GM21528 (cell line): ENCODE measurements around the gene CADPS2.
"Not testable (repeated sequence)": the region's sequence is repeated elsewhere in the genome, so short reads cannot be mapped to it uniquely, and the experiment has no call there.

Experiments used
- ATAC-seq: cut with Tn5 transposase; IDR thresholded peaks from one replicate; pipeline ENCODE4 v1.9.1; 2021; ENCODE audit warnings: mild to moderate bottlenecking, moderate library complexity; ENCODE audit not compliant: unreplicated experiment, low FRiP score

The CADPS2 gene

DNA sequence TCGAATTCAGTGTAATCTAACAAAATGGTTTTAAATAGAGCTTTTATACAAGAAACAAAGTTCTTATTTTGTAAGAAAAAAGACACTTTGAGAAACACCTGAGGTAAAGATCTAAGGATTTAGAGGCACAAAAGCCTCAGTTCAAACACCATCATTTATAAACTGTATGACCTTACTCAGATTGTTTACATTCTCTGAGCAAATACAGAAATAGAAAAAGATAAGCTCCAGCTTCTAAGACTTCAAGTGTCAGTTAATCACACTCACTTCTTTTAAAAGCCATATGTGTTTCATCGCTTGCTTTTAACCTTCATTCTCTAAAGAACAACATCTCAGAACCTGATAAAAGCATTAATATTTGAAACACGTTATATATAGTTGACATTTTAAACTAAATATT lies 27.9 kb downstream of the CADPS2 start:
- no peak for ATAC-seq

DNA sequence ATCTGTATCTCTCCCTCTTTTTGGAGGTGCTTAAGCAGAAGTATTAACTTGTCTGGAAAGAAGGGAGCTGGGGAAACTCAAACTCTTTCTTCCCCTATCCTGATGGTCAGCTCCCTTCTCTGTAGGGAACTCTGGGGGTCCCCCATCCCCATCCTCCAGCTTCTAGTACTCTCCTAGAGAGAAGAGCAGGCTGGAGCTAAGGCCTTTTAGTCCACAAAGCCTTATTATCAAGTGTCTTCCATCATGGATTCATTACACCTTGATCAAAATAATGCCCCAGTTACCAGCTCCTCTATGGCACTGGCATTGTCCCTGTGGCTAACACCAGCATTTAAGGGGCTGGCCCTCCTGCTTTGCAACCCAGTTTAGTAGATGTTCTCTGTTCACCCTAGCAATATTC lies 35.7 kb downstream of the CADPS2 start:
- ATAC-seq = no peak

DNA sequence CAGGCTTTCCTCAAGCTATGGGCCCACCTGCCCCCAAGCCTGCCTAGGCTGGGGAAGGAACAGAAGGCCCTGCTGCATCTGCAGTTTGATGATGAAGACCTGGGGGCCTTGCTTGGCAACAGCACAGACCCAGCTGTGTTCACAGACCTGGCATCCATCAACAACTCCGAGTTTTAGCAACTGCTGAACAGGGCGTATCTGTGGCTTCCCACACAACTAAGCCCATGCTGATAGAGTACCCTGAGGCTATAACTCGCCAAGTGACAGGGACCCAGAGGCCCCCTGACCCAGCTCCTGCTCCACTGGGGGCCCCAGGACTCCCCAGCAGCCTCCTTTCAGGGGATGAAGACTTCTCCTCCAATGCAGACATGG lies 36.3 kb downstream of the CADPS2 start:
- ATAC-seq = no peak

DNA sequence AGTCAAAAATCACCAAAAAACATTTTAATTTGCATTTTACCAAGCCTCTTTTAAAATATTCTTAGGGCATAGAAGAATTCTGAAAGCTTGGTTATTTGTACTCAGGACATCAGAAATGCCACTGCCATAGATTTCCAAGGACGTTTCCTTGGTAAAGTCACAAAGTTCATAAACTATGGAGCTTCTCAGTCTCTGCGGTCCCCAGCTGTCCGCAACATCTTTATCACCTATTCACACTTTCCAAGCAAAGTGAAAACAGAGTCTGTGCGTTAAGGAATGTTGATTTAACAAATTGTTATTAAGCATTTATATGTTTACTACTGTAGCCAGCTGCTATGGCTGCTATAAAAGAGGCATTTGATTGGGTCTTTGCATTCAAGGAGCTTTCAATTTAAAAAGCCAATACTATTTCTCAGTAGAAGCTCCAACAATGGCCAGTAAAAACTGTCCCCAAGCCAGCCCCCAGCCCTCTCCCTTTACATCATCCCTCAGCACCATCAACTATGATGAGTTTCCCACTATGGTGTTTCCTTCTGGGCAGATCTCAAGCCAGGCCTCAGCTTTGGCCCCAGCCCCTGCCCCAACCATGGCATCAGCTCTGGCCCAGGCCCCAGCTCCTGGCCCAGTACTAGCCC lies 36.8 kb downstream of the CADPS2 start:
- no peak for ATAC-seq

DNA sequence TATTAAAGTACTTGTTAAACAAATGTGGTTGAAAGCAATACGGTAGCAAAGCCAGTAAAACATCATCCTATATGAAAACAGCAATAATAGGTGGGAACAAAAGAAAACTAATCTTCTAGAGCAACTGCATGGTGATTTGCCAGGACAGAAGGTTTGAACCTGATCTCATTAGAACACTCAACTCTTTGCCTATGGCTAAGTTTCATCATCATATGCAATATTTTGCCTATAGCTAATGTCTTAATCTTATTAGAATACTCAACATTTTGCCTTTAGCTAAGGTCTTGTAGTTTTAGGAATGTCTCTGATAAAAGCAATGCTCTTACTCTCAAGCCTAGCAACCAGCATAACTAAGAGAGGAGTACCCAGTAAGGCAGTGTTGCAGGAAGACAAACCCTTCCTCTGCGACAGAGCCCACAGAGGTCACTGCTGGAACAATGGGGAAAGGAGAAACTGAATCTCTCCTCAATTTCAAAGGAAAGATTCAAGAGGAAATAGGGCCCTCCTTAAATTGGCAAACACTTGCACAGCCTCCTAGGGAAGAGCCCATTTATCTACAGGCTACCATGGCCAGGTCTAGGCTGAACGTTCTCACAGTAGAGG lies 38.3 kb downstream of the CADPS2 start:
- no peak for ATAC-seq

DNA sequence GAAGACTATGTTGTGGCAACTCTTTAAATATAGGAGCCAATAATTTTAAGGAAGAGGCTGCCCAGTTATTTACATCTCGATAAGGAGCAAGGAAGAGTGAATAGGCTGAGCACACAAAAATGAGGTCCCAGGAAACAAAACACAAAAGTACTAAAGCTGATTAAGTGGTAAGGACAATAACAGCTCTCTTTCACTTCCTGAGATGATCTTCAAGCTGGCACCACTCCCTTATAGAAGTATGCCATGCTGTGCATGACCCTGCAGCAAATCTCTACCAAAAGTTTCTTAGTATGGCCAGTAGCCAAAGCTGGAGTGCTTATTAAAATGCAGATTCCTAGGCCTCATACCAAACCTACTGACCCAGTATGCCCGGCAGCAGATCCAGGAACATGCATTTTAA lies 39.7 kb downstream of the CADPS2 start:
- no peak for ATAC-seq

DNA sequence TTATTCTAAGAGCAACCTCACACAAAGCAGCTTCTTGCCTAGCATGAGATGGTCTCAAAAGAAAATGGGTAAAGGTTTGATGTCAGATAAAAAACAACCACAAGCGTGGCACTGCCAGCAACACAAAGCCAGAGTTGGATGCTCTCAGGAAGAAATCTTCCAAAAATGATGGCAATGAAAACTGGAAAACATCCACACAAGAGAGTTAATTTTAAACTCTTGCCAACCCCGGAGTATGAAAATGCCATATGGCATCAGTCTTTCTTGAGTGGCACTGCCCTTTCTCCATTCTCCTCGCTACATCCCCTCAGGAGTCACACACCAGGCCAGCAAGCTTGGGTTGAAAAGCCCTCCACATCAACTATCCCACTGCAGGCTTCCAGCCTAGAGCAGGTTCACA lies 41.0 kb downstream of the CADPS2 start:
- no peak for ATAC-seq

DNA sequence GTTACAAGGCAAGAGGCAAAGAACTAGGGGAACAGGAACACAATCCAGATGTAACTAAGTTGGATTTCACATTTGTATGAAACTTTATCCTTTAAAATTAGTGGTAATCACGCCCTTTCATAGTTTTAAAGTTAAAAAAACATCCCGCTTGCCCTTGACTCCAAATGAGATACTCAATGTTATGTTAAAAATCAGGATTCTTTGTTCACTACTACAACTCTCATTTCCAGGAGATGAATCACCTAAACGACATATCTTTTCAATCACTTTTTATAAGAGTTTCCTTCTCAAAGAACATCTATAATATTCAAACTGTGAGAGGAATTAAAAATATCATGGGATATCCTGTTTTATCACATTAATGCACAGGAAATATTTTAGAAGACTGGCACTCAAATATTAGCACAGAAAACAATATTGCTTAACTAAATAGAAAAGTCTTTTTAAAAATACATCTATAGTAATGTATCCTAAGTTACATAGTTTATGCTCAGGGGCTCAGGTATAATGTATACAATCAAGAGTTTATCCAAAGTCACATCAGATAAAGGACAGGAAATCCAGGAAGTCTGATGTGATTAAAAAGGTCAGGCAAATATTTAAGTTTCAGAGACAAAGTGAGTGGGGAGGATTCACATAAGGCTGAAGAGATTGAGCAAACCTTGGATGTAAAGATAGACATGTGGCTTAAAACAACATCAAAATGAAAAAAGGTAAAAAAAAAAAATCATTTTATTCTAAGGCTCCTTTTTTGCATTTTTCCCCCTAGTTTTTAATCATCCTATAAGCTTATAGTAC lies 41.9 kb downstream of the CADPS2 start:
- ATAC-seq = no peak

DNA sequence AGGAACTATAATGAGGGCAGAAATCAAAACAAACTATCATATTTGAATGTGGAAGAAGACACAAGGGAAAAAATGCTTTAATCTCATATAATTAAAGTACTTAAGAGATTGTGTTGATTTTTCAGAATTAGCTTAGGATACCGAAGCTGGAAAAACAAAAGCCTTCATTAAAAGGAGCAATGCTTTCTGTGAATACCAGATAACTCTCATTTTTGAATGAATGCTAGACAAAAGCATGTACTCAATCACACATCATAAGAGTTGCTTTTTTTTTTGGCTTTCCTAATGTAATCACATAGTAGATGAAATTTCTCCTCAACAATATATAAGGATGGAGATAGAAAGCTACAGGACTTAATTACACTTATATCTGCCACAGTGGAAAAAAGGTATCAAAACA lies 43.3 kb downstream of the CADPS2 start:
- ATAC-seq = no peak

DNA sequence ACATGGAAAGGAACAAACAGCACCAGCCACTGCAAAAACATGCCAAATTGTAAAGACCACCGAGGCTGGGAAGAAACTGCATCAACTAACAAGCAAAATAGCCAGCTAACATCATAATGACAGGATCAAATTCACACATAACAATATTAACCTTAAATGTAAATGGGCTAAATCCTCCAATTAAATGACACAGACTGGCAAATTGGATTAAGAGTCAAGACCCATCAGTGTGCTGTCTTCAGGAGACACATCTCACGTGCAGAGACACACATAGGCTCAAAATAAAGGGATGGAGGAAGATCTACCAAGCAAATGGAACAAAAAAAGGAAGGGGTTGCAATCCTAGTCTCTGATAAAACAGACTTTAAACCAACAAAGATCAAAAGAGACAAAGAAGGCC lies 50.0 kb downstream of the CADPS2 start:
- ATAC-seq = not testable (repeated sequence)

DNA sequence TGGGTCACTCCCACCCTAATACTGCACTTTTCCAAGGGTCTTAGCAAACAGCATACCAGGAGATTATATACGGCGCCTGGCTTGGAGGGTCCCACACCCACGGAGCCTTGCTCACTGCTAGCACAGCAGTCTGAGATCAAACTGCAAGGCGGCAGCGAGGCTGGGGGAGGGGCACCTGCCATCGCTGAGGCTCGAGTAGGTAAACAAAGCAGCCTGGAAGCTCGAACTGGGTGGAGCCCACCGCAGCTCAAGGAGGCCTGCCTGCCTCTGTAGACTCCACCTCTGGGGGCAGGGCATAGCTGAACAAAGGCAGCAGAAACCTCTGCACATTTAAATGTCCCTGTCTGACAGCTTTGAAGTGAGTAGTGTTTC lies 51.7 kb downstream of the CADPS2 start:
- not testable (repeated sequence) for ATAC-seq

DNA sequence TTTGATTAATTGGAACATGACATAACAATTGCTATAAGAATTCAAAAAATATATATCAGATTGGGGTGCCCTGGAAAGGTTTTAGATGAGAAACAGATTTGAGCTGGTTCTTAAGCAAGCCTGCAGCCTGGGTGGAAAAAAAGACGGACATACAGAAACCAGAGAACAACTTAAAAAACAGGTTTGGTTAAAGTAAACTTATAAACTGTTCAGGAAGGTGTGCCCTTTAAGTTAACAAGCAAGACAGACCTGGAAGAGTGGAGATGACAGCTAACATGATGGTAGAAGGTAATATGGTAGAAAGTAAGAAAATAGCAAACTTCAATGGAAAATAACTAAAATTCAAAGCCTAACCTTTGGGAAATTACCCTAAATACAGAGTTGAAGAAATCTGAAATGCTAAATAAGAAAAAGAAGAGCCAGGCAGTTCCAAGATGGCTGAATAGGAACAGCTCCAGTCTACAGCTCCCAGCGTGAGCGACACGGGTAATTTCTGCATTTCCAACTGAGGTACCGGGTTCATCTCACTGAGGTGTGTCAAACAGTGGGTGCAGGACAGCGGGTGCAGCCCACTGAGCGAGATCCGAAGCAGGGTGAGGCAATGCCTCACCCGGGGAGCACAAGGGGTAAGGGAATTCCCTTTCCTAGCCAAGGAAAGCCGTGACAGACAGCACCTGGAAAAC lies 52.2 kb downstream of the CADPS2 start:
- ATAC-seq = no peak

DNA sequence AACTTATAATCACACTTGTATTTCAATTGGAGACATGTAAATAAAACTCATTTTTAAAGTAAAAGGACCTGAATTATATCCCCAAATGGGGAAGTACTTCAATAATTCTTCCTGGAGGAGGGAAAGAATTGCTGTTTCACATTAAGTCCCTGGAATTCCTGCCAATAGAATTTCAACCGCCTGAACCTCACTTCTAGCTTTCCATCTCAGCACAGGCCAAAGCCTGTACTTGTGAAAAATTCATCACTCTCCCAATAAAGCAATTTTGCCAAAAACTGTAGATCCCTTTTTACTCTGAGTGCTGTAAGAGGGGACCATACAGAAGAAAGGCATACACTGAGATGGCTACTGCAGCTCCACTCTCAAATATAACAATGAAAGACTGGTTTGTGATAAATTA lies 54.8 kb downstream of the CADPS2 start:
- ATAC-seq = no peak

DNA sequence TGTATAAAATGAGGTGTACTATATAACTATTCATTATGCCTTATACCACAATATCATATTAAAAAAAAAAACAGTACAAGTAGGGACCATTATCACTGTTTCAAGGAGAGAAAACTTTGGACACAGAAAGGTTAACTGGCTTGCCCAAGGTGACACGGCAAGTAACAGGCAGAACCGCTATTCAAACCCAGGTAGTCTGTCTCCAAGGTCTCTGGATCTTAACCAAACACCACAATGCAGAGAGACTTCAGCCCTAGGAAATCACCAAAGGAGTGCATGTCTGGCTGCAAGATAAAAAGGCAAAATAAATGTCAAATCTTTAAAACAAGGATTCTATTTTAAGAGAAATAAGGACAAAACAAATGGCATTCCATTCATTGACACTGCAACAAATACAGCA lies 56.3 kb downstream of the CADPS2 start:
- no peak for ATAC-seq

DNA sequence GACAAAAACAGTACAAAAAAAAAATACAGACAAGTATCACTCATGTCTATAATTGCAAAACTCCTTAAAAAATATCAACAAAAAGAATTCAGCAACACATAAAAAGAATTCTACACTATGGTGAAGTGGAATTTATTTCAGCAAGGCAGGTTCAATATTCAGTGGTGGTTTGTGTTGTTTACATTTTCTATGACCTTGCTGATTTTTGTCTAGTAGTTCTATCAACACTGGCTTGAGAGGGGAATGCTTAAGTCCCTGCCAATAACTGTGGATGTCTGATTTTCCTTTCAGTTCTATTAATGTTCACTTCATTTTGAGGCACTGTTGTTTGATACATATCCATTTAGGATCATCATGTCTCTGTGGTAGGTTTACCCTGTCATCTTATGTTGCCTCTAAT lies 58.5 kb downstream of the CADPS2 start:
- no peak for ATAC-seq

DNA sequence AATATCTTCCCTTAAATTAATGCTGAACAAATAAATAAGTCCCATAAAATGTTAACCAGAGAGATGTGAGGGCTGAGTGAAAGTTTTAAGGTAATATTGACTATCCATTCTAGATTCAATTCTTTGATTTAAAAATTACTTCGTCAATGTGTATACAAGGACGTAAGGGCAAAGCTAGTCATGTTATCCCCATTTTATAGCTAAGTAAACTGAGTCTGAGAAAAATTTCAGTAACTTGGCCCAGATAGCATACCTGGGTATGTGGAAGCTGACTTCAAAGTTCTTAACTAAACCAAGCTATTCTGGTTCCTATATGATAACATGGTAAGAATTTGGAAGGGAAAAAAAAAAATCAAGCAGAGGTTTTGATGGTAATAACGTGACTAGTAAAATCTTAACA lies 72.4 kb downstream of the CADPS2 start:
- no peak for ATAC-seq

DNA sequence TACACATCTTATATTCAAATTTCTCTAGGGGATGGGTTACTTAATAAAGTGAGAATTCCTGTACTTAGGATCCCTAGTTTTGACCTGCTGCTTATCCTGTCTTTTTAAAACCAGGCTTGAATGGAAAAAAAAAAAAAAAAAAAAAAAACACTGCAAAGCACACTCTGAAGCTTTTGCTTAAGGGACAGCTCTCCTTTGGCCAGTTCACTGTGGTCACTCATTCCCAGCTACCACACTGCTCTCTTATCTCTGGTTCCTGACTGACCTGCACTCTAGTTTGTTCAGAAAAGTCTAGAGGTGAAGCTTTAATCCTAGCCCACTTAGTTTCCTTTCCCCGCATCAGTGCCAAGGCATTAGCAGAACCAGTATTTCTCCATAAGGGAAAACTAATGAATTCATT lies 82.4 kb downstream of the CADPS2 start:
- no peak for ATAC-seq

DNA sequence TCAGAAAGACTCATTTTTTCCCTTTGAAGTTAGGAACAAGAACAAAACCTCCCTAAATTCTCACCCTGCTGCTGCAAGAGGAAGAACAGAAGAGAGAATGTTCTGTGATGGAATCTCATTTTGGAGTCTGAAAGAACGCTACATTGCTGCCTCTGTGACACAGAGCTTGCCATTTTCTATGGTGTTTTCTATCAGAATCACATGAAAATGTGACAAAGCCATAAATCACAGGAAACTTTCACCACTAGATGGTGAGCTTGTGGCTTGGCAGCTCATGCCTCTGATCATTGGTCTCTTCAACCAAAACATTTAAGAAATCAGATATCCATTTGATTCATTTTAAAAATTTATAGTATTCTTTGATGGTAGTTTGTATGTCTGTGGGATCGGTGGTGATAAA lies 82.9 kb downstream of the CADPS2 start:
- ATAC-seq = no peak

DNA sequence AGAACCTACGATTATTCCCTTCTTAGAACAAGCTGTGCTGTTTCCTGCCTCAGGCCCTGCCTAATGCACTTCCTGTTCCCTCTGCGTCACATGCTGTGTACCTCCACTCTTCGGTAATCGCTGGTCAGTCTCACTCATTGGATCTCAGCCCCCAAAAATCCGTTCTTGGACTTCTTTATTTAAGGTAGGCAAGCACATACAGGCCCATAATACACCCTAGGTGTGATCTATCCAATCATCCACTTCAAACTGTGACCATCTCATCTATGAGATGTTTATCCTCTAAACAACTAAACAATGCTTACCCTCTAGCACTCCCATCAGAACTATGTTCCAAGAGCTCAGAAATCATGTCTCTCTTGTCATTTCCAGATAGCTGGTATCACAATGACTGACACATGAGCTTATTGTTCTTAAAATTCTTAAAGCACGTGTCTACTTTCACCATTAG lies 83.9 kb downstream of the CADPS2 start:
- ATAC-seq = no peak

DNA sequence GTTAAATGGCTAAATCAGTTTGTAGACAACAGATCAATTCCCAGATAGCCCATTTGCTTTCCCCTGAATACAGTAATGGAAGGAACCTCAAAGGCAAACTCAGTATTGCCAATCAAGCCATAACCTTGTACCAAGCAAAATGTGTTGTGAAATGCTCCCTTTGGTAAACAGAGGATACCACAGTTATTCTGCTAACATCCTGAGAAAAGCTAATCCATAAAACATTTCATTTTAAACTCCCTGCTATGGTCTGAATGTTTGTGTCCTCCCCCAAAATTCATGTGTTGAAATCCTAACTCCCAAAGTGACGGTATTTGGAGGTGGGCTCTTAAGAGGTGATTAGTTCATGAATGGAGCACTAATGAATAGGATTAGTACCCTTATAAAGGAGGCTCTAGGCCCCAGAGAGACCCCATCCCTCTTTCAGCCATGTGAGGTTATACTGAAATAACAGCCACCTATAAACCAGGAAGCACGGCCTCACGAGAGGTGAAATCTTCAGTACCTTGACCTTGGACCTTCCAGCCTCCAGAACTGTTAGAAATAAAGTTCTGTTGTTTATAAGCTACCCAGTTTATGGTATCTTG lies 94.2 kb downstream of the CADPS2 start:
- no peak for ATAC-seq

DNA sequence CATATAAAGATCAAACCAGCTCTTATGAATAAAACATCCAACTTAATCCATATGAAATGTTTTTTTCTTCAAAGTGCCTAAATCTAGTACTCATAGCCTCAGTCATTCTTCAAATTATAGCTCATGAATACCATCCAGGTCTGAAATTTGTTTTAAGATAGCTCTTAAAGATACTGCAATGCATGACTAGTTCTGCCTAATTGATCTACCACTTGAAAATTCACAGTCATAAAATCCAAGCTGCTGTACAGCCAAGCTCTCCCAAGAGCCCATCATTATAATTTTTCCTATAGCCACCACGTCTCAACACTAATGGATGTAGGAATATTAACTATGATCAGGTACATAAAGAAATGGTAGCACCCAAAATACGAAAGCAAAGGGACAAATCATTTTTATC lies 95.7 kb downstream of the CADPS2 start:
- ATAC-seq = no peak
